A673 (cell line): Measurements from ENCODE around the gene GARRE1. TPM values are rescaled to one million over a fixed set of nuclear protein-coding genes. Genes with fewer than 3 reads are reported as not detected.

Experiments
- BruUV-seq: library from RNA; stranded (reverse); fragments of 400-500 nt; replicated peaks from 2 replicates; lab custom pipeline; 2021; lab: Mats Ljungman, UMichigan
- CTCF ChIA-PET: fragments of 300-600 bp; sonication (Branson Sonifier 250); formaldehyde crosslinking; loops from one replicate; lab custom pipeline; 2022; ENCODE audit warnings: antibody characterized with exemption; lab: Charles Lee
- POLR2A ChIA-PET: fragments of 300-600 bp; sonication (Branson Sonifier 250); formaldehyde crosslinking; loops from one replicate; lab custom pipeline; 2022; ENCODE audit warnings: antibody characterized with exemption; ENCODE audit not compliant: low non-redundant PET; lab: Charles Lee
- DNase-seq: peaks from one replicate; pipeline ENCODE4 v3.0.0-alpha.2; 2015; ENCODE audit warnings: low spot score
- H3K27ac ChIP-seq: fragments of 200-600 bp; sonication (generic); 2 replicates; pipeline ENCODE4 v1.5.1; 2016; ENCODE audit warnings: mixed run types, low read depth, mild to moderate bottlenecking, mixed read lengths, antibody characterized with exemption, low read length; ENCODE audit not compliant: poor library complexity, severe bottlenecking
- H3K27me3 ChIP-seq: fragments of 200-600 bp; sonication (generic); replicated peaks from 2 replicates; pipeline ENCODE4 v1.6.1; 2017; ENCODE audit warnings: mixed run types, low read depth, mild to moderate bottlenecking, mixed read lengths, antibody characterized with exemption, low read length; ENCODE audit not compliant: insufficient read depth, poor library complexity
- H3K36me3 ChIP-seq: fragments of 200-600 bp; sonication (generic); 2 replicates; pipeline ENCODE4 v1.6.1; 2016; ENCODE audit warnings: mixed run types, mild to moderate bottlenecking, mixed read lengths, antibody characterized with exemption, low read length; ENCODE audit not compliant: insufficient read depth, poor library complexity, severe bottlenecking
- H3K4me1 ChIP-seq: fragments of 200-600 bp; sonication (generic); 2 replicates; pipeline ENCODE4 v1.6.1; 2017; ENCODE audit warnings: mixed run types, mild to moderate bottlenecking, mixed read lengths, antibody characterized with exemption, low read length; ENCODE audit not compliant: insufficient read depth, poor library complexity, severe bottlenecking
- H3K4me3 ChIP-seq: fragments of 200-600 bp; sonication (generic); 2 replicates; pipeline ENCODE4 v1.5.1; 2016; ENCODE audit warnings: low read depth, mixed run types, mild to moderate bottlenecking, mixed read lengths, low read length; ENCODE audit not compliant: poor library complexity, severe bottlenecking
- H3K9me3 ChIP-seq: fragments of 200-600 bp; sonication (generic); 2 replicates; pipeline ENCODE4 v1.6.1; 2016; ENCODE audit warnings: mixed run types, low read depth, mild to moderate bottlenecking, mixed read lengths, antibody characterized with exemption, low read length; ENCODE audit not compliant: poor library complexity, severe bottlenecking
- EZH2 ChIP-seq: fragments of 200-600 bp; sonication (generic); IDR thresholded peaks from 2 replicates; pipeline ENCODE4 v1.6.1; 2017; ENCODE audit warnings: borderline replicate concordance, low read depth, mild to moderate bottlenecking, mixed read lengths, antibody characterized with exemption, low read length; ENCODE audit not compliant: poor library complexity, severe bottlenecking
- intact Hi-C: fragments of 100-400 bp; cut with micrococcal nuclease; formaldehyde crosslinking; loops from one replicate; pipeline ENCODE4 v1.10.0; 2022; ENCODE audit not compliant: unreplicated experiment
- total RNA-seq: library from RNA; stranded (reverse); gene quantifications from 2 replicates; pipeline ENCODE4 v1.2.3, GENCODE V29; 2021
- TF ChIP-seq, protein P1 (sequence below): fragments of 300-800, 200-600 bp; sonication (generic); conservative IDR thresholded peaks from 2 replicates; pipeline ENCODE4 v1.5.1; 2017; ENCODE audit warnings: low read depth, mild to moderate bottlenecking, antibody characterized with exemption, low read length, moderate library complexity, mixed read lengths

Gene GARRE1
- total RNA-seq, 1 experiment from 2014 or later, result 21.0 TPM

DNA sequence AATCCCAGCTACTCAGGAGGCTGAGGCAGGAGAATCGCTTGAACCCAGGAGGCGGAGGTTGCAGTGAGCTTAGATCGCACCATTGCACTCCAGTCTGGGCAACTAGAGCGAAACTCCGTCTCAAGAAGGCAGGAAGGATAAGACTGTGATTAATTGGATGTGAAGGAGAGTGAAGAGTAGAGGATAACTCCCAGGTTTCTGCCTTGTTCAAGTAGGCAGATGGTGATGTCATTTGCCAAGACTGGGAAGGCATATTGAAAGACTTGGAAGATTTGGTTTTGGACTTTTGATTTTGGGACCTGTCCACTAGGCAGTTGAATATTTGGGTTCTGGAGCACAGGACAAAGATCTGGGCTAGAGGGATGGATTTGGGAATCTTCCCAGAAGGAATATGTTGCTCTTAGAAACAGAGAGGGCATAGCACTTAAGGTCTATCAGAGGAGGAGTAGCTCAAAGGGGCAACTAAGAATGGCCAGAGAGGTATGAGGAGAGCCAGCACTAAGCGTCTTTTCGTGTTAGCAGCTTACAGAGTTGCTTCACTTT, 20.0 kb downstream of the GARRE1 start:
- Histone ChIP-seq H3K36me3 (no peaks in the 10 kb centered on the region), H3K27ac (peak overlapping the region; percentile 77), H3K9me3 (no peaks in the 10 kb centered on the region), H3K4me1 (peaks cover 54% of the 10 kb centered on the region), H3K4me3 (peak overlapping the region; percentile 4), H3K27me3 (no peaks in the 10 kb centered on the region)
- ChIA-PET CTCF (no interaction called here), POLR2A (no interaction called here)
- no TSS peak for BruUV-seq
- DNase-seq, result peak; percentile 41
- intact Hi-C loops, result no loop called here
- TF ChIP-seq EZH2, result no peak
- TF ChIP-seq, protein P1, sequence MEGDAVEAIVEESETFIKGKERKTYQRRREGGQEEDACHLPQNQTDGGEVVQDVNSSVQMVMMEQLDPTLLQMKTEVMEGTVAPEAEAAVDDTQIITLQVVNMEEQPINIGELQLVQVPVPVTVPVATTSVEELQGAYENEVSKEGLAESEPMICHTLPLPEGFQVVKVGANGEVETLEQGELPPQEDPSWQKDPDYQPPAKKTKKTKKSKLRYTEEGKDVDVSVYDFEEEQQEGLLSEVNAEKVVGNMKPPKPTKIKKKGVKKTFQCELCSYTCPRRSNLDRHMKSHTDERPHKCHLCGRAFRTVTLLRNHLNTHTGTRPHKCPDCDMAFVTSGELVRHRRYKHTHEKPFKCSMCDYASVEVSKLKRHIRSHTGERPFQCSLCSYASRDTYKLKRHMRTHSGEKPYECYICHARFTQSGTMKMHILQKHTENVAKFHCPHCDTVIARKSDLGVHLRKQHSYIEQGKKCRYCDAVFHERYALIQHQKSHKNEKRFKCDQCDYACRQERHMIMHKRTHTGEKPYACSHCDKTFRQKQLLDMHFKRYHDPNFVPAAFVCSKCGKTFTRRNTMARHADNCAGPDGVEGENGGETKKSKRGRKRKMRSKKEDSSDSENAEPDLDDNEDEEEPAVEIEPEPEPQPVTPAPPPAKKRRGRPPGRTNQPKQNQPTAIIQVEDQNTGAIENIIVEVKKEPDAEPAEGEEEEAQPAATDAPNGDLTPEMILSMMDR, result no peak

DNA sequence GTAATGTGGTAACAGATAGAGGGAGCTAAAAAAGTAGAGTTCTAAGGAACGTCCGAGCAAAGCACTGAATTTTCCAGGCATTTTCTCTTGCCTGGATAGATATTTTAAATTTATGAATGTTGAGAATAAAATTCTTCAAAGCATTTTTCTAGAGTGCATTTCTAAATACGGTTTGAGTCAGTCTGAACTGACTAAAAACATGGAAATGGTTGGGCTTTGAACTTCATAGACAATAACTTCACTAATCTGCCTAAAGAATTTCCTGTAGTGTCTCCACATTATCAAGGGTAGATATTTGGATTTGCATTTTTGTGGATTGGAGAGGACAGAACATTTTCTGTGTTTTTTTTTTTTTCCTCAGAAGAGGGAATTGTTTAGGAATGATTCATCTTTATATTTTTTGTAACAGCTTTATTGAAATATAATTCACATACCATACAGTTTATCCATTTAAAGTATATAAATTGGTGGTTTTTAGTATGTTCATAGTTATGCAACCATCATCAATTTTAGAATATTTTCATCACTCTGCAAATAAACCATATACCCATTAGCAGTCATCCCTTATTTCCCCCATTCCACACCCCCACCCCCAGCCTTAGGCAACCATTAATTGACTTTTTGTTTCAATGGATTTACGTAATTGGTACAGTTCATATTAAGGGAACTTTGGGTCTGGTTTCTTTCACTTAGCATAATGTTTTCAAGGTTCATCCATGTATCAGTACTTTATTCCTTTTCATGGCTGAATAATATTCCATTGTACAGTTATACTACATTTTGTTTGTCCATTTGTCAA, 20.7 kb downstream of the GARRE1 start:
- no TSS peak for BruUV-seq
- Histone ChIP-seq H3K36me3 (no peaks in the 10 kb centered on the region), H3K27me3 (no peaks in the 10 kb centered on the region), H3K27ac (peak overlapping the region; percentile 77), H3K9me3 (no peaks in the 10 kb centered on the region), H3K4me1 (peaks cover 48% of the 10 kb centered on the region), H3K4me3 (peak overlapping the region; percentile 4)
- ChIA-PET CTCF (no interaction called here), POLR2A (no interaction called here)
- intact Hi-C loops, result no loop called here
- DNase-seq, result peak; percentile 86
- no peak for TF ChIP-seq EZH2
- TF ChIP-seq, protein P1, result peak; percentile 11; the same call in 1 of the 2 replicates

DNA sequence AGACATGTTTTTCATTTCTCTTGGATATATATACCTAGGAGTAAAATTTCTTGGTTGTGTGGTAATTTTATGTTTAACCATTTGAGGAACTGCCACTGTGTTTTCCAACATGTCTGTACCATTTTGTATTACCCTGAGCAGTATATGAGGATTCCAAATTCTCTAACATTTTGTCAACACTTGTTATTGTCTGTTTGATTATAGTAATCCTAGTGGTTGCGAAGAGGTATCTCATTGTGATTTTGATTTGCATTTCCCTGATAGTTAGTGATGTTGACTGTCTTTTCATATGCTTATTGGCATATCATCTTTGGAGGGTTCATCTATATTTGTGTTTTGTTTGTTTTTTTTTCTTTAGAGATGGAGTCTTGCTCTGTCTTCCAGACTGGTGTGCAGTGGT, 21.4 kb downstream of the GARRE1 start:
- ChIA-PET POLR2A (no interaction called here), CTCF (no interaction called here)
- no peaks in the 10 kb centered on the region for H3K9me3 ChIP-seq
- H3K27ac ChIP-seq, result no peak overlapping the region
- H3K36me3 ChIP-seq, result no peaks in the 10 kb centered on the region
- no peak for DNase-seq
- no peaks in the 10 kb centered on the region for H3K27me3 ChIP-seq
- TF ChIP-seq, protein P1, result no peak
- TF ChIP-seq EZH2, result no peak
- H3K4me1 ChIP-seq, result peaks cover 41% of the 10 kb centered on the region
- no peak overlapping the region for H3K4me3 ChIP-seq
- BruUV-seq, result no TSS peak
- intact Hi-C loops, result no loop called here
